Measurements from ENCODE around the gene MEIKIN. TPM values are rescaled to one million over a fixed set of nuclear protein-coding genes. Genes with fewer than 3 reads are reported as not detected.
A peak's percentile ranks its signal among the peaks of the same experiment; 100 is the strongest.

The MEIKIN gene
- total RNA-seq, 1 donor, result not detected

- Histone ChIP-seq H3K9me3 (ENCODE audit: low read depth, low read length) (no peaks in the 10 kb centered on the region), H3K27me3 (ENCODE audit: insufficient read depth, low read length) (no peaks in the 10 kb centered on the region), H3K27ac (ENCODE audit: low read depth, low read length) (no peak overlapping the region), H4K20me1 (ENCODE audit: insufficient read depth, low read length) (peaks cover 59% of the 10 kb centered on the region), H3K36me3 (ENCODE audit: insufficient read depth, low read length) (no peaks in the 10 kb centered on the region), H2AFZ (ENCODE audit: low read length) (no peak overlapping the region), H3K4me1 (ENCODE audit: insufficient read depth, low read length) (peaks cover 18% of the 10 kb centered on the region), H3K4me2 (ENCODE audit: insufficient read depth, low read length) (no peak overlapping the region), H3K79me2 (ENCODE audit: insufficient read depth, low read length) (peaks cover 98% of the 10 kb centered on the region), H3K4me3 (ENCODE audit: insufficient read depth, low read length) (no peak overlapping the region)
- TF ChIP-seq CTCF (IDR thresholded peaks at IDR 0.05; ENCODE audit: extremely low read depth, low read depth, low read length), result no peak
- DNase-seq (ENCODE audit: insufficient read length, low spot score, missing footprints), result peak; percentile 4
These were observed 175.5 kb downstream of the MEIKIN start for GRCh38 chr5:131769961-131770360.

GRCh38 chr5:131769336-131769735 is 176.1 kb downstream of the MEIKIN start:
- H4K20me1 ChIP-seq (ENCODE audit: insufficient read depth, low read length), result peaks cover 56% of the 10 kb centered on the region

GRCh38 chr5:131767891-131768290 is 177.6 kb downstream of the MEIKIN start:
- no peaks in the 10 kb centered on the region for H3K27me3 ChIP-seq (ENCODE audit: insufficient read depth, low read length)
- no peak overlapping the region for H3K4me2 ChIP-seq (ENCODE audit: insufficient read depth, low read length)
- H2AFZ ChIP-seq (ENCODE audit: low read length), result no peak overlapping the region
- TF ChIP-seq CTCF (IDR thresholded peaks at IDR 0.05; ENCODE audit: extremely low read depth, low read depth, low read length), result no peak
- H3K4me3 ChIP-seq (ENCODE audit: insufficient read depth, low read length), result no peak overlapping the region
- peaks cover 4% of the 10 kb centered on the region for H3K4me1 ChIP-seq (ENCODE audit: insufficient read depth, low read length)
- no peaks in the 10 kb centered on the region for H3K9me3 ChIP-seq (ENCODE audit: low read depth, low read length)
- H4K20me1 ChIP-seq (ENCODE audit: insufficient read depth, low read length), result peaks cover 52% of the 10 kb centered on the region
- no peak for DNase-seq (ENCODE audit: insufficient read length, low spot score, missing footprints)
- peaks cover 7% of the 10 kb centered on the region for H3K36me3 ChIP-seq (ENCODE audit: insufficient read depth, low read length)
- peaks cover 98% of the 10 kb centered on the region for H3K79me2 ChIP-seq (ENCODE audit: insufficient read depth, low read length)
- no peak overlapping the region for H3K27ac ChIP-seq (ENCODE audit: low read depth, low read length)

More at GRCh38 chr5:131769336-131769735, 176.1 kb downstream of the MEIKIN start:
- no peak overlapping the region for H3K4me3 ChIP-seq (ENCODE audit: insufficient read depth, low read length)
- no peaks in the 10 kb centered on the region for H3K9me3 ChIP-seq (ENCODE audit: low read depth, low read length)
- peaks cover 13% of the 10 kb centered on the region for H3K4me1 ChIP-seq (ENCODE audit: insufficient read depth, low read length)
- no peak overlapping the region for H3K4me2 ChIP-seq (ENCODE audit: insufficient read depth, low read length)
- no peaks in the 10 kb centered on the region for H3K27me3 ChIP-seq (ENCODE audit: insufficient read depth, low read length)
- peaks cover 98% of the 10 kb centered on the region for H3K79me2 ChIP-seq (ENCODE audit: insufficient read depth, low read length)
- no peak for TF ChIP-seq CTCF (IDR thresholded peaks at IDR 0.05; ENCODE audit: extremely low read depth, low read depth, low read length)
- H3K27ac ChIP-seq (ENCODE audit: low read depth, low read length), result no peak overlapping the region
- H2AFZ ChIP-seq (ENCODE audit: low read length), result no peak overlapping the region
- no peak for DNase-seq (ENCODE audit: insufficient read length, low spot score, missing footprints)
- peaks cover under 1% of the 10 kb centered on the region for H3K36me3 ChIP-seq (ENCODE audit: insufficient read depth, low read length)

GRCh38 chr5:131766689-131767088 is 178.8 kb downstream of the MEIKIN start:
- no peak overlapping the region for H3K4me2 ChIP-seq (ENCODE audit: insufficient read depth, low read length)
- no peaks in the 10 kb centered on the region for H3K9me3 ChIP-seq (ENCODE audit: low read depth, low read length)
- no peak for DNase-seq (ENCODE audit: insufficient read length, low spot score, missing footprints)
- H2AFZ ChIP-seq (ENCODE audit: low read length), result no peak overlapping the region
- H3K27ac ChIP-seq (ENCODE audit: low read depth, low read length), result no peak overlapping the region
- H3K4me1 ChIP-seq (ENCODE audit: insufficient read depth, low read length), result no peaks in the 10 kb centered on the region
- H4K20me1 ChIP-seq (ENCODE audit: insufficient read depth, low read length), result peaks cover 54% of the 10 kb centered on the region
- peaks cover 98% of the 10 kb centered on the region for H3K79me2 ChIP-seq (ENCODE audit: insufficient read depth, low read length)
- H3K4me3 ChIP-seq (ENCODE audit: insufficient read depth, low read length), result no peak overlapping the region
- H3K27me3 ChIP-seq (ENCODE audit: insufficient read depth, low read length), result no peaks in the 10 kb centered on the region
- TF ChIP-seq CTCF (IDR thresholded peaks at IDR 0.05; ENCODE audit: extremely low read depth, low read depth, low read length), result no peak
- peaks cover 7% of the 10 kb centered on the region for H3K36me3 ChIP-seq (ENCODE audit: insufficient read depth, low read length)

Measured in osteoblast (primary cell).